IMR-90 (cell line): ENCODE results near the gene NGFR.

Experiments used
- BHLHE40 ChIP-seq: fragments of 150-350 bp; IDR thresholded peaks from 2 replicates; pipeline ENCODE4 v1.6.1; 2016; ENCODE audit warnings: mild to moderate bottlenecking, low read depth, low read length
- CTCF ChIP-seq: conservative IDR thresholded peaks from 2 replicates; pipeline ENCODE4 v1.5.1; 2012; ENCODE audit warnings: mild to moderate bottlenecking, low read depth, low read length, improper control_type of control experiment
- TF ChIP-seq, protein P1 (sequence below): fragments of 150-350 bp; IDR thresholded peaks from 2 replicates; pipeline ENCODE4 v1.6.1; 2017; ENCODE audit warnings: mild to moderate bottlenecking, antibody characterized with exemption, low read length, low read depth

DNA sequence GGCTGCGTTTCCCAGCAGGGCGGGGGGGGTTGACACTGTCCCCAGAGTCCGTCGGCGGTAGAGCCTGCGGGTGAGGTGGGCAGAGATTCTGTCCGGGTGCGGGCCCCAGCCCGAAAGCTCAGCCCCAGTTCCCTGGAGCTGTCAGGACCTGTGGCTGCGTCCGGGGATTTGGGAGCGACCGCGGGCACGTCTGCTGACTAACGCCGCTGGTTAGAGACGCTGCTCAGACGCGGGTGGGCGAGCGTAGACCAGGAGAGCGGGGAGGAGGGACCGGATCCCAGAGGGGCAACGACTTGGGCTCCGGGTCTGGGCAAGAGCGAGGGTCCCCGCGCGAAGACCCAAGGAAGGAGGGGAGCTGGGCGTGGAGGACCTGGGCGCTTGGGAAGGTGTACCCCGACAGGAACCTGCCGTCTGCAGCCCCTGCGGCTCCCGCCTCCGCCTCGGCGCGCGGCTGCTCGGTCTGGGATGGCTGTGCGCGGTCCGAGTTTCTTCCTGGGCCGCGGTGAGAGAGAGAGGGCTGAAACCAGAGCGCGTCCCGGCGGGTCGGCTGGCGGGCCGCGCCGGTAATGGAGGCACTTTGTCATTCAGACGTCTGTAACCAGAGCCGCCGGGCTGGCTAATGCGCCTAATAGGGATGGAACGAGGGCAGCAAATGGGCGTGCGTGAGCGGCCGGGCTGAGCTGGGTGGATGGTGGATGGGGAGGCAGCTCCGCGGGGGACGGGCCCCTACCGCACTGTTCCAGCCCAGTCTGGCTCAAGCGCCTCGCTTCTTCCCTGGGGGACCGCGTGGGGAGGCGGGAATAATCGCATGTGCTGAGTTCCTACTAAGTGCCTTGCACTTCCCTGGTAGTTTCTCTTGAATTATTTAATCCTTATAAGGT, 2.3 kb downstream of the NGFR start:
- TF ChIP-seq, protein P1, sequence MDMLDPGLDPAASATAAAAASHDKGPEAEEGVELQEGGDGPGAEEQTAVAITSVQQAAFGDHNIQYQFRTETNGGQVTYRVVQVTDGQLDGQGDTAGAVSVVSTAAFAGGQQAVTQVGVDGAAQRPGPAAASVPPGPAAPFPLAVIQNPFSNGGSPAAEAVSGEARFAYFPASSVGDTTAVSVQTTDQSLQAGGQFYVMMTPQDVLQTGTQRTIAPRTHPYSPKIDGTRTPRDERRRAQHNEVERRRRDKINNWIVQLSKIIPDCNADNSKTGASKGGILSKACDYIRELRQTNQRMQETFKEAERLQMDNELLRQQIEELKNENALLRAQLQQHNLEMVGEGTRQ = no peak
- no peak for TF ChIP-seq BHLHE40
- TF ChIP-seq CTCF = no peak
